ENCODE data around the gene ENC1.

Gene ENC1

GRCh38 chr5:74582853-74583252, 57.7 kb downstream of the ENC1 start:
- intact Hi-C loops (cut with DNase I), result no loop called here

GRCh38 chr5:74581988-74582365, 58.6 kb downstream of the ENC1 start:
- intact Hi-C loops (cut with DNase I), result no loop called here

More at GRCh38 chr5:74582853-74583252, 57.7 kb downstream of the ENC1 start:
- no peak for DNase-seq

GRCh38 chr5:74580729-74581109, 59.8 kb downstream of the ENC1 start:
- no peak for DNase-seq
- intact Hi-C loops (cut with DNase I), result no loop called here

More at GRCh38 chr5:74581988-74582365, 58.6 kb downstream of the ENC1 start:
- DNase-seq, result no peak

- intact Hi-C loops (cut with DNase I), result no loop called here
- no peak for DNase-seq
Observed at GRCh38 chr5:74579215-74579614, 61.3 kb downstream of the ENC1 start.

GRCh38 chr5:74578356-74579044, 62.0 kb downstream of the ENC1 start:
- no peak for DNase-seq
- intact Hi-C loops (cut with DNase I), result no loop called here
